Transverse colon (tissue), 4 donors: Measurements from ENCODE around the gene PPP1CA. TPM values are rescaled to one million over a fixed set of nuclear protein-coding genes. Genes with fewer than 3 reads are reported as not detected.

ENCODE experiments used
- DNase-seq: peaks from one replicate; pipeline ENCODE4 v3.0.0-alpha.2; 2019
- H3K27ac ChIP-seq, 4 donors: fragments of 200-600 bp; sonication (generic); 2 replicates each; pipeline ENCODE4 v1.5.1; 2016 to 2018; ENCODE audit warnings: inconsistent platforms in 4 of 4
- H3K27me3 ChIP-seq: fragments of 200-600 bp; sonication (generic); 2 replicates; pipeline ENCODE4 v1.5.1; 2017; ENCODE audit warnings: inconsistent platforms
- H3K36me3 ChIP-seq, 4 donors: fragments of 200-600 bp; sonication (generic); 2 replicates each; pipeline ENCODE4 v1.5.1; 2017 to 2019; ENCODE audit warnings: inconsistent platforms in 4 of 4
- H3K4me1 ChIP-seq, 4 donors: fragments of 200-600 bp; sonication (generic); 2 replicates each; pipeline ENCODE4 v1.5.1; 2017 to 2020; ENCODE audit warnings: inconsistent platforms in 4 of 4
- H3K4me3 ChIP-seq, 4 donors: fragments of 200-600 bp; sonication (generic); 1 replicate in 1 of 4; 2 replicates in 3 of 4; pipeline versions ENCODE4 v1.5.1 to v1.6.1; 2017 to 2019; ENCODE audit warnings: inconsistent platforms in 4 of 4
- H3K9me3 ChIP-seq, 2 donors: fragments of 200-600 bp; sonication (generic); 2 replicates each; pipeline ENCODE4 v1.5.1; 2017 to 2019; ENCODE audit warnings: inconsistent platforms in 2 of 2
- CTCF ChIP-seq, 5 experiments: fragments of 200-600 bp in 3 of 5; fragments of 450-650 bp in 2 of 5; sonication (generic) in 3 of 5; IDR thresholded peaks; 1 replicate in 2 of 5; 2 replicates in 3 of 5; pipeline ENCODE4 v1.5.1; 2016 to 2017; ENCODE audit warnings: antibody characterized with exemption in 5 of 5, inconsistent platforms in 3 of 5, mild to moderate bottlenecking in 2 of 5, moderate library complexity in 1 of 5
- EP300 ChIP-seq: sonication (generic); formaldehyde crosslinking; IDR thresholded peaks from one replicate; pipeline ENCODE4 v1.6.1; 2017; ENCODE audit warnings: antibody characterized with exemption, low read depth
- POLR2A ChIP-seq: fragments of 450-650 bp; IDR thresholded peaks from one replicate; pipeline ENCODE4 v1.6.1; 2016; ENCODE audit warnings: antibody characterized with exemption, mild to moderate bottlenecking, moderate library complexity
- POLR2AphosphoS5 ChIP-seq, 3 donors: sonication (generic); formaldehyde crosslinking; IDR thresholded peaks; one replicate each; pipeline ENCODE4 v1.6.1; 2016; ENCODE audit warnings: antibody characterized with exemption in 3 of 3
- WGBS, 2 donors: methylation state at CpG; one replicate each; pipeline ENCODE4 v1.1.5; 2018; ENCODE audit warnings: low coverage in 1 of 2; 5-methylcytosine and 5-hydroxymethylcytosine counted together
- in situ Hi-C, 4 donors: fragments of 200-750 bp; cut with MboI; loops; one replicate each; pipeline versions ENCODE4 v1.15.0 to v1.15.1; 2017; ENCODE audit warnings: low sequenced_read_pairs in 3 of 4, low pct_ligation_motif_present in 1 of 4, low pct_unique_long_range_greater_than_20kb in 1 of 4
- intact Hi-C: fragments of 100-400 bp; cut with DNase I; formaldehyde crosslinking; loops from one replicate; pipeline ENCODE4 v1.15.1; 2023; ENCODE audit warnings: low total_unique reads
- total RNA-seq, 4 donors: library from RNA; depleted of rRNA; stranded (reverse); fragments of >200 nt; gene quantifications; one replicate each; pipeline ENCODE4 v1.1.0, GENCODE V29; 2016

PPP1CA gene
- total RNA-seq, 4 donors from 2014 or later = 83.0 to 251 (median 163) TPM

- in situ Hi-C loops (no loop called here), intact Hi-C loops (no loop called here)
- peaks cover 53 to 69% (median 62%) of the 10 kb centered on the region in 4 donors for H3K4me1 ChIP-seq
- H3K36me3 ChIP-seq = no peaks in the 10 kb centered on the region
- H3K27ac ChIP-seq = peak overlapping the region; percentile 96 to 100 (median 99)
- TF ChIP-seq EP300 (peak; percentile 46), POLR2AphosphoS5 (IDR thresholded peaks at IDR 0.05) (peak; percentile 71 to 90 (median 80)), CTCF (IDR thresholded peaks at IDR 0.05) (peak in 2 of 5 experiments; percentile 28 to 45), POLR2A (peak; percentile 83)
- DNase-seq = peak; percentile 90
- no peaks in the 10 kb centered on the region for H3K9me3 ChIP-seq
- WGBS, 2 donors = 6 to 21% methylated on average over 2 to 8 of the region's 8 CpGs
- H3K4me3 ChIP-seq = peak overlapping the region; percentile 10 to 79 (median 68)
- H3K27me3 ChIP-seq = no peaks in the 10 kb centered on the region
These were observed 47.3 kb downstream of the PPP1CA start for GRCh38 chr11:67354075-67355022.

- TF ChIP-seq EP300 (peak; percentile 48), POLR2AphosphoS5 (IDR thresholded peaks at IDR 0.05) (peak; percentile 87 to 97 (median 94)), POLR2A (peak; percentile 98), CTCF (IDR thresholded peaks at IDR 0.05) (no peak)
- H3K4me3 ChIP-seq = peak within 1 kb of the TSS; percentile 50 to 79 (median 68)
- H3K4me1 ChIP-seq = peaks cover 53 to 76% (median 62%) of the 10 kb centered on the region in 4 donors
- intact Hi-C loops (no loop called here), in situ Hi-C loops (no loop called here)
- H3K27ac ChIP-seq = peak within 1 kb of the TSS; percentile 96 to 100 (median 99)
- H3K27me3 ChIP-seq = no peaks in the 10 kb centered on the region
- peak; percentile 99 for DNase-seq
- H3K9me3 ChIP-seq = no peaks in the 10 kb centered on the region
- 2% methylated on average over 27 of the region's 37 CpGs; no CpG with 5 or more reads in 1 of the 2 donors for WGBS, 2 donors
- H3K36me3 ChIP-seq = no peaks in the 10 kb centered on the region
These were observed 48.2 kb downstream of the PPP1CA start, which contains the start of gene POLD4 for GRCh38 chr11:67353317-67354074. Gene POLD4, minus strand, starts transcription at chr11:67353546. Its CDS starts 147 bp downstream, at chr11:67353399.

DNA sequence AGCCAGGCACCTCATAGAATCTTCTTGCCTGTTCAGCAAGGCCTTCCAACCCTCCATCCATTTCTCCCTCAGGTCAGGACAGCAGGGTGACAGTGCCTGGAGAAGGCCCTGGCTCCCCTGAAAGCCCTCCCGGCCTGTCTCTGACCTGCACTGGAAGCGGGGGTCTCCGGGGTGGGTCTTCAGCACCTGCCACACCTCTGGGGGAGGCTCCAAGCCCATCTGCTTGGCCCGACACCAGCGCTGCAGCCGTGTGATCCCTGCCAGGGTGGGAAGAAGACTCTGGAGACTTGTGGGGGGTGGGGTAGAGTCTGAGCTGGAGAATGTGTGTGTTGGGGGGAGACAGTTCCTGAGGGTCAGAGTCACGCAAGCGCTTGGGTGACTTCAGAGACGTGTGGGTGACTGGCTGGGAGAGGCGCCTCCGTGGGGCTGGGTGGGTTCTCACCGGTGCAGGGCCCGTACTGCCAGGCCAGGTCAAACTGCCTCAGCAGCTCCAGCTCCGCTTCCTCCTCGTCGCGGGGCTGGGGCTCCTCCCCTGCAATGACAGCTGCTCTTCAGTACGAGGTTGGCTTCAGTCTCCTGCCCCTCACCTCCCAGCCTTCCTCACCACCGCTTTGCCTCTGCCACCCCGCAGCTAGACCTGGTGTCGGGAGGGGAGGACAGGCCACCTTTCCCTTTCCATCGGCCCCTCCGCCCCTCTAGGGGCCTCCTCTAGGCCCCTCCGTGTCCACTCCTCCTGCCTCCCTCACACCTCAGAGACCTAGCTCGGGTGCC is 48.9 kb downstream of the PPP1CA start:
- no peaks in the 10 kb centered on the region for H3K27me3 ChIP-seq
- H3K4me3 ChIP-seq = peak overlapping the region; percentile 50 to 79 (median 68)
- no peaks in the 10 kb centered on the region for H3K9me3 ChIP-seq
- DNase-seq = peak; percentile 72
- WGBS, 2 donors = 4% methylated on average over 25 of the region's 25 CpGs; no CpG with 5 or more reads in 1 of the 2 donors
- TF ChIP-seq CTCF (IDR thresholded peaks at IDR 0.05) (no peak), EP300 (no peak), POLR2AphosphoS5 (IDR thresholded peaks at IDR 0.05) (no peak), POLR2A (no peak)
- peaks cover 55 to 77% (median 63%) of the 10 kb centered on the region in 4 donors for H3K4me1 ChIP-seq
- H3K36me3 ChIP-seq = no peaks in the 10 kb centered on the region
- intact Hi-C loops (no loop called here), in situ Hi-C loops (no loop called here)
- H3K27ac ChIP-seq = peak overlapping the region; percentile 96 to 100 (median 99)
